ENCODE data around the gene EXOC2. TPM values are rescaled to one million over a fixed set of nuclear protein-coding genes. Genes with fewer than 3 reads are reported as not detected.
"Not testable (repeated sequence)": the region's sequence is repeated elsewhere in the genome, so short reads cannot be mapped to it uniquely, and the experiment has no call there.

The EXOC2 gene
- total RNA-seq, 4 donors from 2014 or later: 19.5 to 23.6 (median 20.9) TPM

GRCh38 chr6:613981-614380 is 79.0 kb downstream of the EXOC2 start:
- no peak overlapping the region for H3K4me3 ChIP-seq (ENCODE audit: low read depth, poor library complexity, severe bottlenecking)
- intact Hi-C loops (cut with DNase I; ENCODE audit: low total_unique reads): no loop called here
- WGBS, 2 donors: 90 to 92% methylated on average over 7 of the region's 7 CpGs

GRCh38 chr6:611928-612327 is 81.0 kb downstream of the EXOC2 start:
- intact Hi-C loops (cut with DNase I; ENCODE audit: low total_unique reads): no loop called here
- no peak for TF ChIP-seq POLR2A (IDR thresholded peaks at IDR 0.05)
- TF ChIP-seq CTCF (IDR thresholded peaks at IDR 0.05): no peak
- H3K4me3 ChIP-seq (ENCODE audit: low read depth, poor library complexity, severe bottlenecking): no peak overlapping the region
- WGBS, 2 donors: 66 to 70% methylated on average over 4 of the region's 4 CpGs
- DNase-seq (ENCODE audit: low spot score in 2 of 2): no peak

More at GRCh38 chr6:613981-614380, 79.0 kb downstream of the EXOC2 start:
- TF ChIP-seq CTCF (IDR thresholded peaks at IDR 0.05) (no peak), POLR2A (IDR thresholded peaks at IDR 0.05) (no peak)
- DNase-seq (ENCODE audit: low spot score in 2 of 2): no peak

- no peak for DNase-seq (ENCODE audit: low spot score in 2 of 2)
- intact Hi-C loops (cut with DNase I; ENCODE audit: low total_unique reads): no loop called here
- H3K4me3 ChIP-seq (ENCODE audit: low read depth, poor library complexity, severe bottlenecking): no peak overlapping the region
- TF ChIP-seq POLR2A (IDR thresholded peaks at IDR 0.05) (no peak), CTCF (IDR thresholded peaks at IDR 0.05) (no peak)
- WGBS, 2 donors: 69 to 77% methylated on average over 2 of the region's 2 CpGs
These were observed 82.1 kb downstream of the EXOC2 start for GRCh38 chr6:610882-611281.

GRCh38 chr6:609905-610304 is 83.0 kb downstream of the EXOC2 start:
- 88 to 91% methylated on average over 4 of the region's 4 CpGs for WGBS, 2 donors
- no peak for DNase-seq (ENCODE audit: low spot score in 2 of 2)
- intact Hi-C loops (cut with DNase I; ENCODE audit: low total_unique reads): no loop called here
- TF ChIP-seq CTCF (IDR thresholded peaks at IDR 0.05) (no peak), POLR2A (IDR thresholded peaks at IDR 0.05) (no peak)
- no peak overlapping the region for H3K4me3 ChIP-seq (ENCODE audit: low read depth, poor library complexity, severe bottlenecking)

- TF ChIP-seq CTCF (IDR thresholded peaks at IDR 0.05): no peak
- TF ChIP-seq POLR2A (IDR thresholded peaks at IDR 0.05): no peak
- no peak for DNase-seq (ENCODE audit: low spot score in 2 of 2)
- 95 to 97% methylated on average over 14 of the region's 14 CpGs for WGBS, 2 donors
- intact Hi-C loops (cut with DNase I; ENCODE audit: low total_unique reads): no loop called here
- H3K4me3 ChIP-seq (ENCODE audit: low read depth, poor library complexity, severe bottlenecking): no peak overlapping the region
These were observed 86.0 kb downstream of the EXOC2 start for GRCh38 chr6:606829-607379.

- intact Hi-C loops (cut with DNase I; ENCODE audit: low total_unique reads); H3K4me3 ChIP-seq (ENCODE audit: low read depth, poor library complexity, severe bottlenecking); DNase-seq (ENCODE audit: low spot score in 2 of 2): not testable (repeated sequence)
- 85 to 99% methylated on average over 5 of the region's 5 CpGs for WGBS, 2 donors
These were observed 87.0 kb downstream of the EXOC2 start for GRCh38 chr6:605895-606294.

Data from lower leg skin (tissue), 4 donors.